22Rv1 (cell line): ENCODE measurements around the gene CXCL1.

Source experiments
- ZFX ChIP-seq: fragments of 450-650 bp; IDR thresholded peaks from 2 replicates; pipeline ENCODE4 v1.6.1; 2017; ENCODE audit warnings: antibody characterized with exemption, borderline replicate concordance
- TF ChIP-seq, protein P1 (sequence below): fragments of 450-650 bp; IDR thresholded peaks from 2 replicates; pipeline ENCODE4 v1.5.1; 2017; ENCODE audit warnings: mild to moderate bottlenecking

- TF ChIP-seq, protein P1, sequence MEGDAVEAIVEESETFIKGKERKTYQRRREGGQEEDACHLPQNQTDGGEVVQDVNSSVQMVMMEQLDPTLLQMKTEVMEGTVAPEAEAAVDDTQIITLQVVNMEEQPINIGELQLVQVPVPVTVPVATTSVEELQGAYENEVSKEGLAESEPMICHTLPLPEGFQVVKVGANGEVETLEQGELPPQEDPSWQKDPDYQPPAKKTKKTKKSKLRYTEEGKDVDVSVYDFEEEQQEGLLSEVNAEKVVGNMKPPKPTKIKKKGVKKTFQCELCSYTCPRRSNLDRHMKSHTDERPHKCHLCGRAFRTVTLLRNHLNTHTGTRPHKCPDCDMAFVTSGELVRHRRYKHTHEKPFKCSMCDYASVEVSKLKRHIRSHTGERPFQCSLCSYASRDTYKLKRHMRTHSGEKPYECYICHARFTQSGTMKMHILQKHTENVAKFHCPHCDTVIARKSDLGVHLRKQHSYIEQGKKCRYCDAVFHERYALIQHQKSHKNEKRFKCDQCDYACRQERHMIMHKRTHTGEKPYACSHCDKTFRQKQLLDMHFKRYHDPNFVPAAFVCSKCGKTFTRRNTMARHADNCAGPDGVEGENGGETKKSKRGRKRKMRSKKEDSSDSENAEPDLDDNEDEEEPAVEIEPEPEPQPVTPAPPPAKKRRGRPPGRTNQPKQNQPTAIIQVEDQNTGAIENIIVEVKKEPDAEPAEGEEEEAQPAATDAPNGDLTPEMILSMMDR = no peak
- no peak for TF ChIP-seq ZFX
Observed at GRCh38 chr4:73859614-73860088, 9.5 kb upstream of the CXCL1 start.
